ENCODE results near the gene MYCBPAP.

DNA sequence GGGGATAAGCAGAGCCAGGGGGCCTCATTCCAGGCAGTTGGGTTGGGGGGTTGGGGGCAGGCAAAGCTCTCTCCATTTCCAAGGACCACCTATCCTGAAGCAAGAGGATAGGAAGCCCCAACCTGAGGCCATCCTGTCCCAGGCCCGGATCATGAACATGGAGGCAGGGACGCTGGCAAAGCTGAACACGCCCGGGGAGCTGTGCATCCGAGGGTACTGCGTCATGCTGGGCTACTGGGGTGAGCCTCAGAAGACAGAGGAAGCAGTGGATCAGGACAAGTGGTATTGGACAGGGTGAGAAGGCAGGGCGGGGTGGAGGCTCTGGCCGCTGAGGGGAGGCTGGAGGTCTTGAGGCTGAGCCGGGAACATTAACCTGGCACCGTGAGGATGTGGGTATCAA is 36.0 kb upstream of the MYCBPAP start:
- TF ChIP-seq CTCF (conservative IDR thresholded peaks at IDR 0.05 in 1 of 2, IDR thresholded peaks at IDR 0.05 in 1 of 2; ENCODE audit: low read depth in 1 of 2, low read length in 2 of 2) (no peak), EZH2 (IDR thresholded peaks at IDR 0.05; ENCODE audit: low read length, missing control alignments) (no peak)
